Mesenchymal stem cell (in vitro differentiated cells and primary cell): Measurements from ENCODE around the gene PPP1R3C.

ENCODE experiments used
- DNase-seq: peaks from one replicate; pipeline ENCODE4 v3.0.0-alpha.2; 2013
- H2AFZ ChIP-seq: one replicate; pipeline ENCODE4 v1.6.1; 2013; ENCODE audit warnings: low read depth, mild to moderate bottlenecking, control low read depth, inconsistent platforms, low read length, moderate library complexity
- H2AK5ac ChIP-seq: 2 replicates; pipeline ENCODE4 v1.6.1; 2013; ENCODE audit warnings: low read length, moderate library complexity, mild to moderate bottlenecking, inconsistent platforms; ENCODE audit not compliant: severe bottlenecking
- H2BK120ac ChIP-seq: one replicate; pipeline ENCODE4 v1.6.1; 2013; ENCODE audit warnings: low read depth, mild to moderate bottlenecking, inconsistent platforms, low read length, moderate library complexity
- H2BK12ac ChIP-seq, 2 experiments: one replicate each; pipeline ENCODE4 v1.6.1; 2013; ENCODE audit warnings: inconsistent platforms in 2 of 2, low read length in 2 of 2, mild to moderate bottlenecking in 2 of 2, moderate library complexity in 2 of 2, control low read depth in 1 of 2
- H2BK15ac ChIP-seq: one replicate; pipeline ENCODE4 v1.6.1; 2013; ENCODE audit warnings: mild to moderate bottlenecking, low read depth, inconsistent platforms; ENCODE audit not compliant: poor library complexity, severe bottlenecking
- H2BK5ac ChIP-seq: 2 replicates; pipeline ENCODE4 v1.6.1; 2013; ENCODE audit warnings: low read depth, mild to moderate bottlenecking, low read length, control low read depth, inconsistent platforms; ENCODE audit not compliant: poor library complexity, severe bottlenecking
- H3K14ac ChIP-seq, 2 experiments: one replicate each; pipeline ENCODE4 v1.6.1; 2013; ENCODE audit warnings: inconsistent platforms in 2 of 2, low read length in 2 of 2, control low read depth in 1 of 2, mild to moderate bottlenecking in 1 of 2, moderate library complexity in 1 of 2
- H3K18ac ChIP-seq, 2 experiments: one replicate each; pipeline ENCODE4 v1.6.1; 2013; ENCODE audit warnings: inconsistent platforms in 2 of 2, low read length in 2 of 2, control low read depth in 1 of 2, low read depth in 1 of 2, mild to moderate bottlenecking in 1 of 2
- H3K23ac ChIP-seq, 2 experiments: one replicate each; pipeline ENCODE4 v1.6.1; 2013; ENCODE audit warnings: inconsistent platforms in 2 of 2, low read length in 2 of 2, mild to moderate bottlenecking in 2 of 2, moderate library complexity in 2 of 2, control low read depth in 1 of 2
- H3K27ac ChIP-seq: 2 replicates; pipeline ENCODE4 v1.5.1; 2013; ENCODE audit warnings: mild to moderate bottlenecking, moderate library complexity, low read length, control low read depth, inconsistent platforms; ENCODE audit not compliant: poor library complexity, severe bottlenecking
- H3K27me3 ChIP-seq, 2 experiments: 2 replicates each; pipeline versions ENCODE4 v1.6.1 to v1.7.0; 2013; ENCODE audit warnings: low read length in 2 of 2, mild to moderate bottlenecking in 2 of 2, moderate library complexity in 2 of 2, control low read depth in 1 of 2, inconsistent platforms in 1 of 2; ENCODE audit not compliant: control insufficient read depth in 1 of 2, insufficient read depth in 1 of 2
- H3K36me3 ChIP-seq, 2 experiments: 2 replicates each; pipeline versions ENCODE4 v1.6.1 to v1.7.0; 2013; ENCODE audit warnings: low read length in 2 of 2, control low read depth in 1 of 2, inconsistent platforms in 1 of 2, low read depth in 1 of 2, mild to moderate bottlenecking in 1 of 2; ENCODE audit not compliant: insufficient read depth in 2 of 2, control insufficient read depth in 1 of 2
- H3K4ac ChIP-seq, 2 experiments: one replicate each; pipeline ENCODE4 v1.6.1; 2013; ENCODE audit warnings: inconsistent platforms in 2 of 2, low read length in 2 of 2, mild to moderate bottlenecking in 2 of 2, moderate library complexity in 2 of 2, control low read depth in 1 of 2, low read depth in 1 of 2
- H3K4me1 ChIP-seq: 2 replicates; pipeline ENCODE4 v1.6.1; 2013; ENCODE audit warnings: low read depth, low read length, control low read depth; ENCODE audit not compliant: control insufficient read depth, insufficient read depth
- H3K4me2 ChIP-seq: 2 replicates; pipeline ENCODE4 v1.6.1; 2013; ENCODE audit warnings: low read length, mild to moderate bottlenecking, inconsistent platforms; ENCODE audit not compliant: poor library complexity, severe bottlenecking
- H3K4me3 ChIP-seq, 2 experiments: 2 replicates each; pipeline versions ENCODE4 v1.5.1 to v1.7.0; 2013; ENCODE audit warnings: low read length in 2 of 2, mild to moderate bottlenecking in 2 of 2, control low read depth in 1 of 2, low read depth in 1 of 2; ENCODE audit not compliant: insufficient read depth in 1 of 2
- H3K79me1 ChIP-seq: replicated peaks from 2 replicates; pipeline ENCODE4 v1.6.1; 2013; ENCODE audit warnings: mild to moderate bottlenecking, control low read depth, low read length, inconsistent platforms; ENCODE audit not compliant: poor library complexity, severe bottlenecking
- H3K9ac ChIP-seq: 2 replicates; pipeline ENCODE4 v1.7.0; 2013; ENCODE audit warnings: mild to moderate bottlenecking, low read length, moderate library complexity
- H3K9me3 ChIP-seq: 2 replicates; pipeline ENCODE4 v1.7.0; 2013; ENCODE audit warnings: mild to moderate bottlenecking, low read length; ENCODE audit not compliant: control insufficient read depth
- H4K8ac ChIP-seq: one replicate; pipeline ENCODE4 v1.6.1; 2013; ENCODE audit warnings: inconsistent platforms, mild to moderate bottlenecking, low read length, moderate library complexity
- H4K91ac ChIP-seq: one replicate; pipeline ENCODE4 v1.6.1; 2013; ENCODE audit warnings: mild to moderate bottlenecking, low read length, inconsistent platforms
- WGBS: methylation state at CpG from one replicate; pipeline ENCODE4 v1.1.7; 2013; ENCODE audit warnings: mixed read lengths; 5-methylcytosine and 5-hydroxymethylcytosine counted together

Gene PPP1R3C

GRCh38 chr10:91635401-91636400 lies 2.8 kb upstream of the PPP1R3C start:
- Histone ChIP-seq H3K27ac (no peak overlapping the region), H3K14ac (no peak overlapping the region), H3K4me3 (no peak overlapping the region), H2BK120ac (no peak overlapping the region), H2AFZ (no peak overlapping the region), H3K27me3 (no peaks in the 10 kb centered on the region), H2BK5ac (no peak overlapping the region), H3K4me1 (no peaks in the 10 kb centered on the region), H3K36me3 (peaks cover 0 to 3% of the 10 kb centered on the region in 2 experiments), H3K79me1 (no peaks in the 10 kb centered on the region), H3K23ac (no peak overlapping the region), H3K9me3 (no peaks in the 10 kb centered on the region), H3K4ac (no peak overlapping the region), H3K9ac (peak overlapping the region; percentile 1), H2BK15ac (no peak overlapping the region), H3K4me2 (no peak overlapping the region), H2AK5ac (peak overlapping the region; percentile 37), H2BK12ac (no peak overlapping the region), H4K8ac (no peak overlapping the region), H4K91ac (no peak overlapping the region), H3K18ac (no peak overlapping the region)
- whole genome bisulfite sequencing = 52% methylated on average over 7 of the region's 10 CpGs
- peak; percentile 81 for DNase-seq

- 95% methylated on average over 2 of the region's 3 CpGs for WGBS
Measured at GRCh38 chr10:91634898-91635297, 2.0 kb upstream of the PPP1R3C start.

GRCh38 chr10:91634246-91634645 lies 1.4 kb upstream of the PPP1R3C start:
- Histone ChIP-seq H2AK5ac (no peak overlapping the region), H3K27ac (no peak overlapping the region), H3K9me3 (no peaks in the 10 kb centered on the region), H2BK15ac (no peak overlapping the region), H4K8ac (no peak overlapping the region), H3K4ac (no peak overlapping the region), H4K91ac (no peak overlapping the region), H2AFZ (no peak overlapping the region), H2BK120ac (no peak overlapping the region), H2BK5ac (no peak overlapping the region), H3K27me3 (no peaks in the 10 kb centered on the region), H3K4me3 (no peak overlapping the region), H3K4me2 (no peak overlapping the region), H3K79me1 (no peaks in the 10 kb centered on the region), H2BK12ac (no peak overlapping the region), H3K18ac (no peak overlapping the region), H3K36me3 (peaks cover 4 to 18% of the 10 kb centered on the region in 2 experiments), H3K14ac (no peak overlapping the region), H3K23ac (no peak overlapping the region), H3K4me1 (no peaks in the 10 kb centered on the region), H3K9ac (no peak overlapping the region)
- no peak for DNase-seq
- WGBS = 93% methylated on average over 5 of the region's 5 CpGs

More at GRCh38 chr10:91634898-91635297, 2.0 kb upstream of the PPP1R3C start:
- Histone ChIP-seq H3K27ac (no peak overlapping the region), H3K4me2 (no peak overlapping the region), H2AFZ (no peak overlapping the region), H2AK5ac (no peak overlapping the region), H3K27me3 (no peaks in the 10 kb centered on the region), H3K18ac (peak overlapping the region in 1 of 2 experiments; percentile 43), H4K91ac (no peak overlapping the region), H3K36me3 (peaks cover 4 to 11% of the 10 kb centered on the region in 2 experiments), H3K4me3 (no peak overlapping the region), H2BK12ac (no peak overlapping the region), H3K9me3 (no peaks in the 10 kb centered on the region), H3K4ac (no peak overlapping the region), H3K9ac (no peak overlapping the region), H2BK120ac (no peak overlapping the region), H3K79me1 (no peaks in the 10 kb centered on the region), H3K23ac (no peak overlapping the region), H4K8ac (no peak overlapping the region), H2BK5ac (no peak overlapping the region), H3K4me1 (no peaks in the 10 kb centered on the region), H3K14ac (no peak overlapping the region), H2BK15ac (no peak overlapping the region)
- DNase-seq = no peak

GRCh38 chr10:91630625-91631024 lies 2.2 kb downstream of the PPP1R3C start:
- Histone ChIP-seq H2BK120ac (no peak overlapping the region), H2BK15ac (no peak overlapping the region), H3K36me3 (peaks cover 4 to 33% of the 10 kb centered on the region in 2 experiments), H3K9me3 (no peaks in the 10 kb centered on the region), H3K4me2 (no peak overlapping the region), H3K27me3 (no peaks in the 10 kb centered on the region), H2AK5ac (no peak overlapping the region), H3K14ac (no peak overlapping the region), H3K4me1 (no peaks in the 10 kb centered on the region), H4K91ac (no peak overlapping the region), H3K4me3 (peak overlapping the region in 1 of 2 experiments; percentile 86), H3K18ac (no peak overlapping the region), H3K4ac (no peak overlapping the region), H3K79me1 (no peaks in the 10 kb centered on the region), H2BK5ac (no peak overlapping the region), H2BK12ac (no peak overlapping the region), H3K23ac (no peak overlapping the region), H3K9ac (no peak overlapping the region), H4K8ac (no peak overlapping the region), H3K27ac (no peak overlapping the region), H2AFZ (no peak overlapping the region)
- WGBS = 93% methylated on average over 10 of the region's 10 CpGs
- DNase-seq = no peak
